Measurements from ENCODE around the gene RNF186. TPM values are rescaled to one million over a fixed set of nuclear protein-coding genes. Genes with fewer than 3 reads are reported as not detected.
"Not testable (repeated sequence)": the region's sequence is repeated elsewhere in the genome, so short reads cannot be mapped to it uniquely, and the experiment has no call there.

RNF186 gene
- polyA plus RNA-seq, 4 donors, result 0.12 to 0.34 (median 0.29) TPM; not detected in 1

- DNase-seq (ENCODE audit: low read depth in 4 of 4, low spot score in 3 of 4), result no peak
These were observed 13.5 kb upstream of the RNF186 start for GRCh38 chr1:19828546-19828945.

- DNase-seq (ENCODE audit: low read depth in 4 of 4, low spot score in 3 of 4), result no peak
These were observed 10.2 kb upstream of the RNF186 start for GRCh38 chr1:19825298-19825697.

GRCh38 chr1:19824541-19824940 is 9.5 kb upstream of the RNF186 start:
- no peak for DNase-seq (ENCODE audit: low read depth in 4 of 4, low spot score in 3 of 4)

GRCh38 chr1:19824036-19824435 is 9.0 kb upstream of the RNF186 start:
- DNase-seq (ENCODE audit: low read depth in 4 of 4, low spot score in 3 of 4), result no peak

GRCh38 chr1:19819701-19820100 is 4.6 kb upstream of the RNF186 start:
- DNase-seq (ENCODE audit: low read depth in 4 of 4, low spot score in 3 of 4), result no peak

- no peak for DNase-seq (ENCODE audit: low read depth in 4 of 4, low spot score in 3 of 4)
These were observed 3.2 kb upstream of the RNF186 start for GRCh38 chr1:19818324-19818723.

GRCh38 chr1:19817160-19817559 is 2.1 kb upstream of the RNF186 start:
- DNase-seq (ENCODE audit: low read depth in 4 of 4, low spot score in 3 of 4), result no peak

GRCh38 chr1:19816737-19817086 is 1.6 kb upstream of the RNF186 start:
- not testable (repeated sequence) for DNase-seq (ENCODE audit: low read depth in 4 of 4, low spot score in 3 of 4)

GRCh38 chr1:19815801-19816736 is 986 bp upstream of the RNF186 start:
- no peak for DNase-seq (ENCODE audit: low read depth in 4 of 4, low spot score in 3 of 4)

- DNase-seq (ENCODE audit: low read depth in 4 of 4, low spot score in 3 of 4), result no peak
These were observed 830 bp downstream of the RNF186 start for GRCh38 chr1:19814244-19814661.

GRCh38 chr1:19813643-19813960 is 1.5 kb downstream of the RNF186 start:
- no peak for DNase-seq (ENCODE audit: low read depth in 4 of 4, low spot score in 3 of 4)

GRCh38 chr1:19812875-19813642 is 2.0 kb downstream of the RNF186 start:
- no peak for DNase-seq (ENCODE audit: low read depth in 4 of 4, low spot score in 3 of 4)

GRCh38 chr1:19811206-19811851 is 3.8 kb downstream of the RNF186 start:
- DNase-seq (ENCODE audit: low read depth in 4 of 4, low spot score in 3 of 4), result no peak

GRCh38 chr1:19809044-19809750 is 5.9 kb downstream of the RNF186 start:
- DNase-seq (ENCODE audit: low read depth in 4 of 4, low spot score in 3 of 4), result no peak

GRCh38 chr1:19808351-19808750 is 6.7 kb downstream of the RNF186 start:
- DNase-seq (ENCODE audit: low read depth in 4 of 4, low spot score in 3 of 4), result no peak

GRCh38 chr1:19804831-19805251 is 10.2 kb downstream of the RNF186 start:
- DNase-seq (ENCODE audit: low read depth in 4 of 4, low spot score in 3 of 4), result no peak

GRCh38 chr1:19802269-19802668 is 12.8 kb downstream of the RNF186 start:
- DNase-seq (ENCODE audit: low read depth in 4 of 4, low spot score in 3 of 4), result no peak

- DNase-seq (ENCODE audit: low read depth in 4 of 4, low spot score in 3 of 4), result no peak
These were observed 14.8 kb downstream of the RNF186 start for GRCh38 chr1:19800076-19800804.

GRCh38 chr1:19799230-19800075 is 15.6 kb downstream of the RNF186 start, which contains the start of gene TMCO4:
Gene TMCO4 (minus strand): TSS chr1:19799916. CDS start chr1:19780758, 19,158 bp downstream.
- DNase-seq (ENCODE audit: low read depth in 4 of 4, low spot score in 3 of 4), result no peak
